ENCODE data around the gene TMEM184A.

Gene TMEM184A

GRCh38 chr7:1492640-1493039 lies 63.4 kb downstream of the TMEM184A start:
- DNase-seq (ENCODE audit: low read depth, low spot score): no peak
- TF ChIP-seq, protein P1, sequence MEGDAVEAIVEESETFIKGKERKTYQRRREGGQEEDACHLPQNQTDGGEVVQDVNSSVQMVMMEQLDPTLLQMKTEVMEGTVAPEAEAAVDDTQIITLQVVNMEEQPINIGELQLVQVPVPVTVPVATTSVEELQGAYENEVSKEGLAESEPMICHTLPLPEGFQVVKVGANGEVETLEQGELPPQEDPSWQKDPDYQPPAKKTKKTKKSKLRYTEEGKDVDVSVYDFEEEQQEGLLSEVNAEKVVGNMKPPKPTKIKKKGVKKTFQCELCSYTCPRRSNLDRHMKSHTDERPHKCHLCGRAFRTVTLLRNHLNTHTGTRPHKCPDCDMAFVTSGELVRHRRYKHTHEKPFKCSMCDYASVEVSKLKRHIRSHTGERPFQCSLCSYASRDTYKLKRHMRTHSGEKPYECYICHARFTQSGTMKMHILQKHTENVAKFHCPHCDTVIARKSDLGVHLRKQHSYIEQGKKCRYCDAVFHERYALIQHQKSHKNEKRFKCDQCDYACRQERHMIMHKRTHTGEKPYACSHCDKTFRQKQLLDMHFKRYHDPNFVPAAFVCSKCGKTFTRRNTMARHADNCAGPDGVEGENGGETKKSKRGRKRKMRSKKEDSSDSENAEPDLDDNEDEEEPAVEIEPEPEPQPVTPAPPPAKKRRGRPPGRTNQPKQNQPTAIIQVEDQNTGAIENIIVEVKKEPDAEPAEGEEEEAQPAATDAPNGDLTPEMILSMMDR (IDR thresholded peaks at IDR 0.05; ENCODE audit: low read depth, low read length): no peak
- no peak overlapping the region for H3K4me3 ChIP-seq (ENCODE audit: low read depth, low read length)
- in situ Hi-C loops (cut with HindIII; ENCODE audit: low sequenced_read_pairs): no loop called here
